NCI-H128 (cell line): ENCODE results near the gene GATC.
A peak's percentile ranks its signal among the peaks of the same experiment; 100 is the strongest.

Experiments used
- DNase-seq: peaks from one replicate; lab custom pipeline; 2025; ENCODE audit not compliant: unreplicated experiment; lab: John Stamatoyannopoulos, UW

Gene GATC

DNA sequence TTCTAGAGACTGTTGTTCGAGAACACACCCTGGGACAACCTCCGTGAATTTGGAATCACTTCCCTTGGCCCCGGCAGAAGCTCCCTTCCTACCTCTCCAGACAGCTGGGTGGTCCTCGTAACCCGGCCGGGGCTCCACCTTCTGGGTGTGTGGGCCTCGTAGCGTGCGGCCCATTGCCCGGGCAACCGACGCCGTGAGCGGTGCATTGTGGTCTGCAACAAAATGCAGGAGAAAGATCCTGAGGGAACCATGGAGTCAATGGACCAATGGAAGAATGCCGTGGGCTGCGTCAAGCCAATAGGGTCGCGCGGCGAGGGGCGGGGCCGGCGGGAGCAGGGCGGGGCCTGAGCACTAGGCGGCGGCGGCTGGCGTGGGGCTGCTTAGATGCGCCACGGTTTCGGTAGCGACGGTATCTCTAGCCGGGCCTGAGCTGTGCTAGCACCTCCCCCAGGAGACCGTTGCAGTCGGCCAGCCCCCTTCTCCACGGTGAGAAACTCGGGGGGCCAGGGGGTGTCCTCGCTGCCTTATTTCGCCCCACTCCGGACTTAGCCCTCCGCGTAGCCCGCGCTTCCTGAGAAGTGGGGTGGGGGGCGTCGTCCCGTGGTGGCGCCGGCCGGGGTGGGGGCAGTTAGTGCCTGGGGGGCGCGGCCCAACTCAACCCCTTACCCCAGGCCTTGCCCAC lies 49.6 kb downstream of the GATC start, which contains the start of gene DYNLL1:
TSS of gene DYNLL1 (plus strand) at position 383 of the 682 bp plus-strand sequence. CDS start 309 bp downstream, outside the sequence.
- peak; percentile 97 for DNase-seq

DNA sequence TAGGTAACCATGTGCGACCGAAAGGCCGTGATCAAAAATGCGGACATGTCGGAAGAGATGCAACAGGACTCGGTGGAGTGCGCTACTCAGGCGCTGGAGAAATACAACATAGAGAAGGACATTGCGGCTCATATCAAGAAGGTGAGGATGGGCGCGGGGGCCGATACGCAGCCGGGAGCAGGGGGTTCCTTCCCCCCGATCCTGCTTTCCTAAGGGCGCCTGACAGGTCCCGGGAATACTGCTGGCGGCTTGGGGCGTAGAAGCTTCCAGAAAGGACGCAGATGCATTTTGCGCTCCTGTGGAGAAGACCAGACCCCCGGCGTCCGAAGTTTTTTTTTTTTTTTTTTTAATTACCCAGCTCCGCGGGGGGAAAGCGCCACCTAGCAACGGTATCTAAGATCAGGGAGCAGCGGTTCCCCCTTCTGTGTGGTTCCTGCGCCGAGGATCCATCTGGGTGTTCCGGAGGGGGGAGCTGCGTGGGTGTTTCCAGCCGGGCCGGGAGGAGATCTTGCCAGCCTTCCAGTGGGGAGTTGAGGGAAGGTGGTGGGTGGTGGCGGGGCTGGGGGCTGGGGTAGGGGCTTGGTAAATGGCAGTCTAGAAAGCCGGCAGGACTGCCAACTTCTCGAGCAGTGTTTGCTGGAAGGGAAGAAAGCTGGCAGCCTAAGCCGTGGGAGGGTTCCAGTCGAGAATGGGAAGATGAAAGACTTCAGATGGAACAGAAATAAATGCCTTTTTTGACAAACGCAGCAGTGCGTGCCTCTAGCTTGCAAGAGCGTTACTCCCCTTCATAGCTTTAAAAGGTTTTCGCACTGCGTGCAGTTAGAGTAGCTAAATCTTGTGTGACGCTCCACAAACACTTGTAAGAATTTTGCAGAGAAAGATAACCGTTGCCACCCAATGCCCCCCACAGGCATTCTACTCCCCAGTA lies 50.4 kb downstream of the GATC start:
- DNase-seq = peak; percentile 21

DNA sequence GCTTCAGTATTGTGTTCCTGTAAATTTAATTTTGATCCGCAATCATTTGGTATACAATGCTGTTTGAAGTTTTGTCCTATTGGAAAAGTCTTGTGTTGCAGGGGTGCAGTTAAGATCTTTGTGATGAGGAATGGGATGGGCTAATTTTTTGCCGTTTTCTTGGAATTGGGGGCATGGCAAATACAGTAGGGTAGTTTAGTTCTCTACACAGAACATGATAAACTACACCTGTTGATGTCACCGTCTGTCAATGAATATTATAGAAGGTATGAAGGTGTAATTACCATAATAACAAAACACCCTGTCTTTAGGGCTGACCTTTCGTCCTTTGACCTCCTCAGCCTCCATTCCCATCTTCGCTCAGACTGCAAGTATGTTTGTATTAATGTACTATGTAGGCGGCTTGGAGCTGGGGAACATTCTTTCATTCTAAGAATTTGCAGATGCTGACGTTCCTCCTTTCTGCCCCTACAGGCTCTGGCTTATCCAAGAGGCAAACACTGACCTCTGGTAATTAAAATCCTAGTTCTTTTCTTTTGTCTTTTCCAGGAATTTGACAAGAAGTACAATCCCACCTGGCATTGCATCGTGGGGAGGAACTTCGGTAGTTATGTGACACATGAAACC lies 51.4 kb downstream of the GATC start:
- DNase-seq = no peak

DNA sequence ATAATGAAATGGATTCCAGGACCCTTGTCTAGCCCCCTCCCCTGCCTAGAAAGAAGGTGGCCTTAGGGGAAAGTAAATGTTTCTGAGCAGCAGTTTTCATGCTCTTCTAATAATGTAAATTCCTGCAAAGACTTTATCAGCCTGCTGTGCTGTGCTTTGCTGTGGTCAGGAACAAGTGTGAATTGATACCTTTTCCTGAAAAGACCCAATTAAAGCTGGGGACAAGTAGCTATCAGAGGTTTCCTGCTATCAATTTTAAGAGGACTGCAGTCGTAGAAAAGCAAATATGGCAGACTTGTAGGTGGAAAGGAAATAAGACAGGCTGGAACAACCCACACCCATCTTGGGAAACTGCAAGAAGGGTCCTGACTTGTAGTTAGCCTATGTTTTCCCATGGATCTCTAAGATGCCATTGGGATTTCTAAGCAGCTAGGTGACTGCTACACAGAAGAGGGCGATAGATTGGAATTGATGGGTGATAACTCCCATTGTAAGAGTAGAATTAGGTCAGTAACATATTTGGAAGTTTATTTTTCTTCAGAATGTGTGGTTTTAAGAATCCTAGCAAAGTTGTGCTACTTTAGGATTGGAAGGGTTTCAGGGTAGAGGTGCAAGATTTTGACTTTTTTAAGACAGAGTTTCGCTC lies 52.7 kb downstream of the GATC start:
- DNase-seq = no peak

DNA sequence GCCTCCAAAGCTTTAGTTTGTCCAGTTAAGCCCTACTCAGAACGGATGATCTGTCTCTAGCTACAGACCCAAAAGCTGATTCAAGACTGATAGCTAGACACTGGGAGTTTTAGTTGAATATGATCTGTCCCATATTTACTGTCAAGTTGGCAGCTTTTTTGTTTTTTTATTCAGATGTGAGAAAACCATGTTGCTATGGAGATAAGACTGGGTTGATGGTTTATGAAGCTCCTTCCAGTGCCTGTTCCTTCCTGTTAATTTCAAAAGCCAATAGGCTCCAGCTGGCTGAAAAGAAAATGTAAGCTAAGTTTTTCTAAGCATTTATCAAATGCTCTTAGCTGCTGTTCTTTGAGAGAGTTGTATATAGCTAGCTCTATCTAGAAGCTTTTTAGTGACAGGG lies 54.3 kb downstream of the GATC start:
- DNase-seq = no peak

DNA sequence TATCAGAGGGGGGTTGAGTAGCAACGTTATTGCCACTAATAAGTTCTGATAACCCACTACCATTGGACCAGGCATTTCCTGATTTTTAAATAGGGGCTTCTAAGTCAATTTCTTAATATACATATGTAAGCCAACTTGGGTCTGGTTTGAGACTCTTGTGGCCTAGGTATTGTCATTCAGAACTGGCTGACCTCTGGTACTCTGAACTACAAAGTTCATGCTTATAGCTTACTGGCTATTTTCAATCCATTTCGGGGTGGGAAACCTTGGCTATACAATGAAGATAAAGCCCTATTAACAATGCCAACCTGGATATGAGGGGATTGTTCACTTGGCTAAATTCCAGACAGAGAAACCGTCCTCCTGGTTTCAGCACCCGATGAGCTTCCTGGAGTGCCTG lies 58.3 kb downstream of the GATC start:
- DNase-seq = no peak

DNA sequence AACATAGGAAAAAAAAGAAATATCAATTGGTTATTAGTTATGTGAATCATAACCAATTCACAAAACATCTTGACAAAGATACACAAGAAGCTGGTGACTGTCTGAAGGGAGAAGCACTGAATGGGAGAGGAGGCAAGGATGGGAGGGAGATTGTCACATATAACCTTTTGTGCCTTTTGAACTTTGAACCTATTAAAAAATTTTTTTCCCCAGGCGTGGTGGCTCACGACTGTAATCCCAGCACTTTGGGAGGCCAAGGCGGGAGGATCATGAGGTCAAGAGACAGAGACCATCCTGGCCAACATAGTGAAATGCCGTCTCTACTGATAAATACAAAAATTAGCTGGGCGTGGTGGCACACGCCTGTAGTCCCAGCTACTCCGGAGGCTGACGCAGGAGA lies 62.3 kb downstream of the GATC start:
- no peak for DNase-seq
